Fibroblast of mammary gland (primary cell): Measurements from ENCODE around the gene KRT2.

Source experiments
- DNase-seq: peaks from one replicate; pipeline ENCODE4 v3.0.0-alpha.2; 2010; ENCODE audit warnings: low read depth
- H3K4me3 ChIP-seq: 2 replicates; pipeline ENCODE4 v1.5.1; 2011; ENCODE audit warnings: low read depth, mild to moderate bottlenecking, low read length, moderate library complexity; ENCODE audit not compliant: control insufficient read depth
- TF ChIP-seq, protein P1 (sequence below): conservative IDR thresholded peaks from 2 replicates; pipeline ENCODE4 v1.5.1; 2011; ENCODE audit warnings: low read depth, low read length, inconsistent platforms; ENCODE audit not compliant: control insufficient read depth, insufficient read depth

KRT2 gene

DNA sequence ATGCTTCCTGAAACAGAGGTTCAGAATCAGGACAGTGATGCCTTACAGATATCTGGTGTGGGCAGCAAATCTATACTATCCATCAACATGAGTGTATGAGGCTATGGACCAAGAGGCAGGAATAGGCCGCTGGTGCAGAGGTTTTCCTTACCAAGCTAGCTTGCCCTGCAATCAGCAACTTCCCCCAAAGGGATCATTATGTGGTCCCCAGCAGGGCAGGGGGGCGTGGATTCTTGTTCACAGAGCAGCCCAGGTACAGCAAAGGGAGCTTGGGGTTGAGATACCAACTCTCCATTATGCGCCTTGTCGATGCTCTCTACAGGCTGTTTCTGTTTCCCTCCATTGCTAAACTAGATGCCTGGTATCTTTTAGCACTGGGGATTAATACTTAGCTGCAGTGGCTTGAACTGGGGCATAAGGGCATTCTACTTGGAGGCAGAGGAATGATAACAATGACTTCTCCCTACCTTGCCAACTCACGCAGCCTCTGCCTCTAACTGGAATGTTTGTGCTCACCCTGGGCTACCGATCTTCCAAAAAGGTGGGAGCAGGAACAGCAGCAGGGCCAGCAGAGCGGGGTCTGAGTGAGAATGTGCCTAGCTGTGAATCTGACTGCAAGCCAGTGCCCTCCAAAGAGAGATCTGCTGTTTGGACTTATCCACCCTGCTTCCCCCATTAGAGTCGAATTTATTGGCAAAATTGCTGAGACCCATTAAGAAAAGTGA is 38.5 kb upstream of the KRT2 start:
- H3K4me3 ChIP-seq, result no peak overlapping the region
- TF ChIP-seq, protein P1, sequence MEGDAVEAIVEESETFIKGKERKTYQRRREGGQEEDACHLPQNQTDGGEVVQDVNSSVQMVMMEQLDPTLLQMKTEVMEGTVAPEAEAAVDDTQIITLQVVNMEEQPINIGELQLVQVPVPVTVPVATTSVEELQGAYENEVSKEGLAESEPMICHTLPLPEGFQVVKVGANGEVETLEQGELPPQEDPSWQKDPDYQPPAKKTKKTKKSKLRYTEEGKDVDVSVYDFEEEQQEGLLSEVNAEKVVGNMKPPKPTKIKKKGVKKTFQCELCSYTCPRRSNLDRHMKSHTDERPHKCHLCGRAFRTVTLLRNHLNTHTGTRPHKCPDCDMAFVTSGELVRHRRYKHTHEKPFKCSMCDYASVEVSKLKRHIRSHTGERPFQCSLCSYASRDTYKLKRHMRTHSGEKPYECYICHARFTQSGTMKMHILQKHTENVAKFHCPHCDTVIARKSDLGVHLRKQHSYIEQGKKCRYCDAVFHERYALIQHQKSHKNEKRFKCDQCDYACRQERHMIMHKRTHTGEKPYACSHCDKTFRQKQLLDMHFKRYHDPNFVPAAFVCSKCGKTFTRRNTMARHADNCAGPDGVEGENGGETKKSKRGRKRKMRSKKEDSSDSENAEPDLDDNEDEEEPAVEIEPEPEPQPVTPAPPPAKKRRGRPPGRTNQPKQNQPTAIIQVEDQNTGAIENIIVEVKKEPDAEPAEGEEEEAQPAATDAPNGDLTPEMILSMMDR, result no peak
- DNase-seq, result no peak

DNA sequence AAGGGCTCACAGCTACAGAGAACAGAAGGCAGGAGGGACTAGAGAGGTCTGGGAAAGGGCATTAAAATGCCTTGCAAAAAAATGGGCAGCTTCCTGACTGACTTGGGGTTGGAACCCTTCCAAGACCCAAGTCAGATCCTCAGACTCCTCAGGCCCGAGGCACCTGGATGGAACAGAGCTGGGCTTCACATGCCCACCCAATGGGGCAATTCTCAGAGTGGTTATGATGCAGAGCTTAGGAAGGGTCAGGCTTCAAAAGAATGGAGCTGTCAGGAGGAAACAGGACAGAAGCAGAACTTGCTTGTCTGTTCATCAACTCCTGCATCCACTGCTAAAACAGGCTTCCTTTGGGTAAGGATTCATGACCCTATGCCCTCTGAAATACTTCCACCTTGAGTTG is 37.9 kb upstream of the KRT2 start:
- no peak overlapping the region for H3K4me3 ChIP-seq
- DNase-seq, result no peak
- TF ChIP-seq, protein P1, result no peak

DNA sequence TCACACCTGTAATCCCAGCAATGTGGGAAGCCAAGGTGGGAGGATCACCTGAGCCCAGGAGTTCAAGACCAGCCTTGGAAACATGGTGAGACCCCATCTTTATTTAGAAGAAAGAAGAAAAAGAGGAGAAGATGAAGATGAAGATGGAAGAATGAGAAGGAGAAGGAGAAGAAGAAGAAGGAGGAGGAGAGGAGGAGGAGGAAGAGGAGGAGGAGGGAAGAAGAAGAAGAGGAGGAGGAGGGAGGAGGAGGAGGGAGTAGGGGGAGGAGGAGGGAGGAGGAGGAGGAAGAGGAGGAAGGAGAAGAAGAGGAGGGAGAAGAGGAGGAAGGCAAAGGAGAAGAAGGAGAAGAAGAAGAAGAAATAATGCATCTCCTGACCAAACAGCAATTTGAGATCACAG is 37.2 kb upstream of the KRT2 start:
- TF ChIP-seq, protein P1, result no peak
- no peak for DNase-seq
- H3K4me3 ChIP-seq, result no peak overlapping the region

DNA sequence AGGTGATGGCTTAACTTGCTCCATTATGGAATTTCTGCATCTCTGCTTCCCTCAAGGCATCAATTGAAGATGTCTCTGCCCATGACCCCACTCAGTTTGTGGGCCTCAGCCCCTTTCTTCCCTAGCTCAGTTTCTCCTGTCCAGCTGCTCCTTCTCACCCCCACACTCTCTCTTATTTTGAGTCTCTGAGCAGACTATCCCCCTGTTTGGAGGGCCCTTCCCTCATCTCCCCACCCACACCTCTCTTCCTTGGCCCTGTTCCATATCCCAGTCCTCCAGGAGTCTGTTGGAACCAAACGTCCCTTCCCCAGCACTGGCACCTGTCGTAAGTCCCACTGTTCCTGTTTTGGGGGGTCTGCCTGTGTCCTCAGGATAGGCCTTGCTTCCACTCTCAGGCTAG is 36.5 kb upstream of the KRT2 start:
- TF ChIP-seq, protein P1, result no peak
- H3K4me3 ChIP-seq, result no peak overlapping the region
- no peak for DNase-seq

DNA sequence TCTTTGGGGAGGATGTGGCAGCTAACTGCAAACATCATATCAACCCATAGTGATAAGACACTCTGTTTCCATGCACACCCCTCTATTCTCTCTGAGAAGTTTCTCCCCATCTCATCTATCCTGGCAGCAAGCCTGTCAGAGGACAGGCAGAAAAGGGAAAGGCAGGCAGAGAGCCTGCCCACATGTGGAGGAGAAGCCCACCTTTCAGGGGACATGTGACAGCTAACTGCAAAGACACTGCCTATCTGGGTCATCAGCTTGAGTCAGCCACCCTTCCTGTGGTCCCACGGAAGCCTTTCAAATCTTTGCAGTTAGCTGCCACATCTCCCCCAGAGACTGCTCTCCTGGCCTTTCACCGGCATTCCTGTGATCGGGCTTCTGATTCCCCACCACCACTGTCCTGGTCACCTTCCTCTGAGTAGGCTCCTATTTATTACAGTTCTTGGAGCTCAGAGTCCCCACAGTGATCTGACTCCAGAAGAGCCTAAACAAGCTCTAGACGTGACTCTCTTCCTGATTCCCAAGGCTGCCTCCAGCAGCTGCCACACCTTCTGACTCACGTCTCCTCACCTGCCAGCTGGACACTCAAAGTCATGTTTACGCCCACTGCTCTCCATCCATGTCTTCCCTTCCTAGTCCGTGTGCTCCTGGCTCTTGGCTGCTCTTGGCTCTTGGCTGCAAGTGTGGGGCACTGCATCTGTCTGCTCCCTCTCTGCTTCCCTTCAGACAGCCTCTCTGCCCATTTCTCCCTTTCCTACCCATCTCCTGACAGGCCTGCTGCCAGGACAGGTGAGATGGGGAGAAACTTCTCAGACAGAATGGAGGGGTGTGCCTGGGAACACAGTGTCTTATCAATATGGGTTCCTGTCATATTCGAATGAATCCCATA is 35.7 kb upstream of the KRT2 start:
- TF ChIP-seq, protein P1, result no peak
- no peak for DNase-seq
- H3K4me3 ChIP-seq, result no peak overlapping the region

DNA sequence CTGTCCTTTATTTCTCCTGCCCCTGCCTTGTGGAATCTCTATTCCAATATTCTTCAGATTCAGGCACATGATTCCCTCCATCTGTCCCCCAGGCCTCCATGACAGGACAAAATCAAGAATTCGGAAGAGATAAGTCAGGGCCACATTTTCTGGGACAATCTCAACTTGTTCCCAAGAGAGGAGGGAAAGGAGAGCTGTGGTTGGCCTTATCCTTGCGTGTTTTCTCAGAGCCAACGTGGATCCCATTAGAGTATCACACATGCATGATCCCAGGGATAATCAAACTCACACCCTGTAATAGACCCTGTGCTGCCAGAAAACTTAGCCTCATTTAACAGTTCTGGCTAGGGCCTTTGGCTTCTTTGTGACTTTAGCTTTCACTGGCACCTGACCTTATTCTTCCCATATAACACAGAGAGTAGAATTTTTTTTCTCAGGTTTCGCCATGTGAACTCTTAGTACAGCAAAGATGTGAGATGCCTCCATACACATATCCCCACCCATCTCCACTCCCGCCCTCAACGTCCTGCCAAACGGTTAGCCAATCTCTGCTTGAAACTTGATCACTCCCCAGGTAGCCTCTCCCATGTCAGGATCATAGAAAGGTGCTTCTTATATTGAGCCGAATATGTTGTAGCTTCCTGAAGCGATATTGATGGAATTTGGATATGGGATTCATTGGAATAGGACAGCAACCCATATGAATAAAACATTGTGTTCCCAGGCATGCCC is 34.9 kb upstream of the KRT2 start:
- TF ChIP-seq, protein P1, result no peak
- H3K4me3 ChIP-seq, result no peak overlapping the region
- DNase-seq, result no peak
